NCI-H1417 treated with DMSO at 0.1 percent for 48 hours (cell line): Measurements from ENCODE around the gene NFYC.

ENCODE experiments used
- DNase-seq: peaks from one replicate; lab custom pipeline; 2025; lab: John Stamatoyannopoulos, UW

NFYC gene

DNA sequence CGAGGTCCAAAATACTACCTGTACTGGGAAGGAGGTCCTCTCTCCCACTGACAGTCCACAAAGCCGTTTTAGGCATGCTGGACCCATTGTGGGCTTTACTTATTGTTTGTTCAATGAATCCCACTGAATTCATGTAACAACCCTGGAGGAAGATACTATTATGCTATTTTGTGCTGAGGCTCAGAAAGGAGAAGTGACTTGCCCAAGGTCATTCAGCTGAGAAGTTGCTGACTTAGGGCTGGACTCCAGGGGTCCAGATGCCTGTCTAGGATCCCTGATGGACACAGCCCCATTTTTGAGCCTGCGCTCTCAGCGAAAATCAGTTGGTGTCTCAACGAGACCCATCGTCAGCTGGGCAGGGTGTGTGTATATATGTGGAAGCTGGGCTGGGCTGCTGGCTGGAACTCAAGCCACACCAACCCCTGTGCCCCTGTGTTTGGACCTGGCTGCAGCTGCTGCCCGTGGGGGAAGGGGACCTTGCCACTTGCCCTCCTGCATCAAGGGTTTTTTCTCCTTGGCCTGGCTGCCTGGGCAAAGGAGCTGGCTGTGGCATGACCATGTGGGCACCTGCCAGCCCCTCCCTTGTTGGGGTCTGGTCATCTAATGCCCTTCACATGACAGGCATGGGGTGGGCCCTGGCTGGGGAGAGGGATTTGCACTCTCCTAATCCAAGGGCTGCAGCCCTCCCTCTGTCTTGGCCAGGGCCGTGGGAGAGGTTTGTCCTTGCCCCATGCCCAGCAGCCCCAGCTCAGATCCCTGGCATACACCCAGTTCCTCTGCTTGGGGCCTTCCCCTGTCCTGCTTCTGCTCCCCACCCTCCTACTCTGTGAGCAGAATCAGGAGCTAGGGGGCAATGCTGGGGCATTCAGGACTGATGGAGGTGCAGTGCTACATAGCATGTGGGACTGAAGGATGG, 107.1 kb downstream of the NFYC start:
- DNase-seq: no peak

DNA sequence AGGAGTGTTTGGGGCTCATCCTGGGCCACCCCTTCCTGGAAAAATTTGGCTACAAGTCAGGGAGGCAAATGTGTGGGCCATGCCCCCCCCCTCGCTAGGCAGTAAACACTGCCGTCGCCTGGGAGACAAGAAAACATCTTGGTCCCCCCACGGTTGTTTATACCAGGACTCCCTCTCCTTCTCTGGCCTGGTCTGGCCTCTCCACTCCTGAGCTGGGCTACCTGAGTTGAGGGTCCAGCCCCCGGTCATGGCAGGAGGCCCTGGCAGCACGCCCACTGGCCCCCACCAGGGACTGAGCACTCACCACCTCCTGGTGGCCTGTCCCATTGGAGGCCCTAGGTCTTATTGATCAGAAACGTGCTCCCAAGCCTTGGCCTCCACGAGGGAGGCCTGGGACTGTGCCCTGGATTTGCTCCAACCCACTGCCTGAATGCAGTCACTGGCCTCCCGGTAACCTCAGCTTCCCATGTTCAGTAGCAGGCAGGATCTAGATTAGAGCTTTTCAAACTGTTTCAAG, 107.9 kb downstream of the NFYC start:
- no peak for DNase-seq

DNA sequence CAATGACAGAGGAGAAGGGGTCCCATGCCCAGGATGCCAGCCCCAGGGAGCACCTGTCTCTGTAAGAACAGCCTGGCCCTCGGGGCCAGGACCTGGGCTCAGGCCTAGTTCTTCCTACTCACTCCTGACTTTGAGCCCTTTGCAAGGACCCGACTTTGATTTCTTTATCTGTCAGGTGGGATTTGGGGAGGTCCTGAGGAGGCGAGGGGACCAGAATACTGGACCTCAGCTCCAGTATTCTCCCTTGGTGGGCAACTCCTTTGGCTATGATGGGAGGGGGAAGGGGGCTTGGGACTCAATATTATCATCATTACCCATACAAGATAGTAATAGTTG, 110.2 kb downstream of the NFYC start:
- no peak for DNase-seq

DNA sequence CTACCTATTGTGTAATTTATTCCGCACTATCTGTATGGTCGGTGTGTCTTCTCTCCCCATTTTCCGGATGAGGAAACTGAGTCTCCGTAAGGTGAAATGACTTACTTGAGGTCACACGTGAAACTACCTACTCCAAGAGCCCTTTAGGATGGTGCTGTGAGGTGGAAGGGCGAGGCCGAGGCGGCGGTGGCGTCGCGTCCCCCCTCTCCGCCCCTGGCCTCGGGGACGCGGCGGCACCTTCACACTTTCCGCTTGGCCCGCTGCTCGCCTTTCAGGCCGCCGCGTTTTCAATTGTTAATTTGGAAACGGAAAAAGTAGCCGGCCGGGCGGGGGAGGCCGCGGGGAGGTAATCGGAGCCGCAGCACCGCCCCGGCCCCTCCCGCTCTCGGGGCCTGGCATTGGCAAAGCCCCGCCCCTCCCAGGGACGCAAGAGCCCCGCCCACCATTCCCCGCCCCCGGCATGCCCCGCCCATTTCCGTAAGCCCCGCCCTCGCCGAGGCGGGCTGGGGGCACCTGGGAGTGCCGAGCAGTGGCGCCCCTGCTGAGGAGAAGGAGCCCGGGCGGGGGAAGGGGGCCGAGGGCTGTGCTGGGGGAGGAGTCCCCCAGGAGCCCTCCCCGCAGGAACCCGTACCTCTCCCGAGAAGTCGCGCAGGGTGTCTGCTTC, 110.7 kb downstream of the NFYC start:
- DNase-seq: no peak

DNA sequence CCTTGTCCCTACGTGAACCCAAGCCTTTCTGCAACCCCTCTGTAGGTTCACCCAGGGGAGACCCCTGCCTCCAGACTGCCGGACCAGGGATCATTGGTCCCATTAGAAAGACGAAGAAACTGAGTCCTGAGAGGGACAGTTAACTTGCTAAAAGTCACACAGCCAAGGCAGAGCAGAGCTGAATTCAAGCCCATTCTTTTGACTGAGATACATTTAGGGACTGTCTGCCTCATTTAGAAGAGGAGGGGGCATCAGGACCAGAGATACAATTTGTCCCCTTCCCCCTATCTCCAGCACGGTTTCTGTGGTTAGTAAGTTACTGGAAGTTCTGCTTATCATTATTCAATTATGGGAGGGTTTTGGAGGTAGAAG, 111.2 kb downstream of the NFYC start:
- no peak for DNase-seq

DNA sequence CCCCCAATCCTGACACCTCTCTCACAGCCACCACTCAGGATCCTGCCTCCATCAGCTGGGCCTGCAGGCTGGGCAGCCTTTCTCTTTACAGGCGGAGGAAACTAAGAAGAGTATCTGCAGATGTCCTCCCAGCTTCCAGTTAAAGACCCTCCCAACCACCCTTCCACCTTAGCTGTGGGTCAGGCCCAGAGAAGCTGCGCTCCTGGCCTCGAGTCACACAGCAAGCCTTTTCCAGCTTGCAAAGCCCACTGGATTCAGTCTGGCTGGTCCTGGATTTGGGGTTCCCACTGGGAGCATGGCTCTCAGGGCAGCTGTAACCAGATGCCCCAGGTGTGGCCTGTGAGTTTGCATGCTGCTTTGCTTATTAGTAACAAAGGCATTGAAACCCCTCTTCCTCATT, 111.9 kb downstream of the NFYC start:
- no peak for DNase-seq

DNA sequence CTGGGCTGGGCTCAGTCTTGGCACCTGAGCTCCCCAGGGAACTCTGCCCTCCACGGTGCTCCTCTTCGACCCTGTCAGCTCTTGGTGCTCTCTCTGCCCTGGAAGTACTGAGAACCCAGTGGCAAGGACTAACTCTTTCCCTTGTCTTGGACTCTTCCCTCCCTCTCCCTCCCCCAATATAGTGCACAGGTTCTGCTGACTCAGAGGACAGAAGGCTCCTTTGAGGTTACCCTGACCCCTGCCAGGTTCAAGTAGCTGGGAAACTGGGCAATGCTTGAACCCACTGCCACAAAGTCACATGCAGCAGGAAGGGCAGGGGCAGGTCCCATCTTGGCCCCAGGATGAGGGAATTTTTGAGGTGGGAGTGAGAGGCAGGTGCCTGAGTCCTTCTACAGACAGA, 112.4 kb downstream of the NFYC start:
- no peak for DNase-seq

DNA sequence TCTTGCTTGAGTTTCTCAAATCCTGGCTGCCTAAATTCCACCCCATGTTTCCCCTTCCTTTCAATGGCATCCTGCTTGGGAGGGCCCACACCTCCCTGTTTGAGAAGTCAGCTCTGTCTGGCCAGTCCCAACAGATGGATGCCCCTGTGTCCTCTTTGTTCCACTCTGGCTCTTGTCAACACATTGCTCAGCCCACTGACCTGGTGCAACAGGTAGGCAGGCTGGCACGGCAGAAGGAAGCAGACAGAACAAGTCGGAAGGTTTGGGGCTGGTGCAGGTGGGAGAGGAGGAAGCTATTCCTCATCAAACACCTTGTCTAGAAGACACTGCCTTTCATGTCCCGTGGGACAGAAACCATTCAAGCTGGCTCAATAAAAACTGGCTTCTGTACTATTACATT, 114.7 kb downstream of the NFYC start:
- no peak for DNase-seq

DNA sequence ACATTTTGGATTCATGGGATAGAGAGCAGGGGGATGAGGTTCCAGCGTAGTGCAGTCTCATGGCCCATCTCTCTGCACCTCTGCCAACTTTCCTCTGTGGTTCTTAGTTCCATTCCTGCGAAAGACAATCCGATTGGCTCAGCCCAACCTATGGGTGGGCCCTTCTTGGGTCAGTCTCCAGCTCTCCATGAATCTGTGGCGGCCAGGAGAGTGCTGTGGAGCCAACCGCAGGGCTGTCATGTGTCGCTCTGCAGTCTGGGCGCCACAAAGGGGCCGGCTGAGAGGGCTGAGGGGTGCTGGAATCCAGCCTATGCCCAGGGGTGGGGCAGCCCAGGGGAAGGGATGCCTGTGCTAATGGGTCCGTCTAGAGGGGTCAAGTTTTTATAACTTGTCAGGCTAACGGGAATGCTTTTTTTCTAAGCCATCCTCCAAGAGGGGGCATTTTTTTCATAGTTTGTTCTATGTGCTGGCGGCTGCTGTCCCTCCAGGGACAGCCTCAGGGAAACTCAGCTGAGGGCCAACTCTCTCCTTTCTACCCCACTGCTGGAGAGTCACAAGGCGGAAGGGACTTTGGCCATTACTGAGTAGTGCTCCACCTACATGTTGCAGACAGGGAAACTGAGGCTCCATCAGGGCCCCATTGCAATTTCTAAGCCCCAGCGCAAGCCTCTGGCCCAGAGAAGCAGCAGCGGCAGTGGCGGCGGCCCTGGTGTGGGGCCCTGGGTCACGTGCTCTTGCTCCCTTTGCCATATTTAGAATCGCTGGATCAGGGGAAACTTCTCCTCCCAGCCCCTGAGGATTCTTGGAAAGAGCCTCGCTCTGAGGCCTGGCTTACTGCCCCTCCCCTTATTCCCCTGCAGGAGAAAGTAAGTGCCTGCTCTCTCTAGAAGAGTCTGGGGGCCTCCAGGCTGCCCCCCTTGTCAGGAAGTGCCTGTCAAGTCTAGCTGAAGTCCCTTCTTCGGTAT, 115.5 kb downstream of the NFYC start:
- no peak for DNase-seq

DNA sequence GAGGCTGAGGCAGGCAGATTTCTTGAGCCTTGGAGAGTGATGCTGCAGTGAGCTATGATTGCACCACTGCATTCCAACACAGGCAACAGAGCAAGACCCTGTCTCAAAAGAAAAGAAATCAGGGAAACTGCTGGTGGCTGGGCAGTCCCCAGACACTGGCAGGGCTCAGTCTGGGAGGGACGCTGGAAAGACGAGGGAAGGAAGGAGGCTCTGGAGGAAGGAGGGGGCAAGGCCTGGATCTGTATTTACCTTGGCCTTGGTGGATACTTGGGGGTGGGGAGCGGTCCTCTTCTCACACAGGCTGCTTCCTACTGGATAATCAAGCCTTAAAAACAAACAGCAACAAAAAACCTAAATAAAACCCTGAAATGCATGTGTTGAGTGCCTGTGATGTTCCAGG, 116.5 kb downstream of the NFYC start:
- no peak for DNase-seq

DNA sequence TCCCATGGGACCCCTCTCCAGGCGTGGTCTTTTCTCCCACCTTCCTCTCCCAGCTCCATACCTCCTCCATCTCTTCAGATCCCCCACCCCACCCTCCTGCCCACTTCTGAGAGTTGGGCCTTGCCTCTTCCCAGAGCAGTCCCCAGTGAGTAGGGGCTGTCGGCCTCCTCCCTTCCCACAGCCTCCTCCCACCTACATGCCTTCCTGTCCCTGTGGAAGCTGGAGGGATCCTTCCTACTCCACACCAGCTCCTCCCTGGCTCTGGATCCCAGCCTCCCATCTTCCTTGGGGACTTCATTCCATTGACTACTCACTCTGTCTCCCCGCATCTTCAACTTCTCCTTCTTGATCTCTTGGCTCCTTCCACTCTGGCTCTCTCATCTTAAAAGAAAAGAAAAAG, 116.9 kb downstream of the NFYC start:
- DNase-seq: no peak

DNA sequence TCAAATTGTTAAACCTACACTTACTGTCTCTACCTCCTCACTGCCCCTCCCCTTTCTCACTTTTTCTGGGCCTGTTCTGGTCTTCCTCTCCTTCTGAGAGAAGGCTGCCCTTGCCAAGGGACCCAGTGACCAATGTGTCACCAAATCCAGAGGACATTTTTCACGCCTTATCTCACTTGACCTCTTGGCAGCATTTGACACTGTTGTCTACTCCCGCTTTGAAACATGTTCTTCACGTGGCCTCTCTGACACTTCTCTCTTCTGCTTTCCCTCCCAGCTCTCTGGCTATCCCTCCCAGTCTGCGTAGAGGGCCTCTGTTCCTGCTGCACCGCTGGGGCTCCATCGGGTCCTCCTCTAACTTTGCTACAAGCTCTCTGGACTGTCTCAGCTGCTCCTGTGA, 117.4 kb downstream of the NFYC start:
- DNase-seq: no peak

DNA sequence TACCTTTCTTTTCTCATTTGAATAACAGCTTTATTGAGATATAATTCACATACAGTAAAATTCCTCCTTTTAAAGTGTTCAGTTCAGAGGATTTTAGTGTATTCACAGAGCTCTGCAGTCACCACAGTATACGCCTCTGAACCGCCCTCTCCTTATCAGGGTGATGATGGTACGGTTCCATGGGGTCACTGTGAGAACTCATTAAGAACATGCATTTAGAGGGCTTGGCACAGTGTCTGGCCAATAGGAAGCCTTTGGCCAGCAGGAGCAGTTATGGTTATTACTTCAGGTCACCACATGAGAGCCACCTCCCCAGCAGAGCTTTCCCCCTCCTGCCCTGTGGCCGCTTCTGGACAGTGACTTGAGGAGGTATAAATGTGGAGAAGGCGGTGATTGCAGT, 119.4 kb downstream of the NFYC start:
- no peak for DNase-seq

DNA sequence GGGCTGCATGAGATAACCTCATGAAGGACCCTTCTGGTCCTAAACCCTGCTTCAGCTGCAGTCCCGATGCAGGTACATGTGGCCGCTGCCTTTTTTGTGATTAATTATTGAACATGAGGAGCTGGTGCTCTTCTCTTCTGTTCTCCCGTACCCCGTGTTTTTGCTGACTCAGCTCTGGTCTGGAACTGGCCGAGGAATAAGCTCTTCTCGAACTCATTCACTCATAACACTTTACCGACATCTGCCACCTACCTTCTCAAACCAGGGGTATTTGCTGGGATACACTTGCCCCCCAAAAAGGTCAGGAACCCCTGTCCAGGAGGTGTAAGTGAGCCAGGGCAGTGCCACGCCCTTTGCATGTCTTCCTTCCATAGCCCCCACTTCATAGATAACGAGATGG, 123.9 kb downstream of the NFYC start:
- no peak for DNase-seq

DNA sequence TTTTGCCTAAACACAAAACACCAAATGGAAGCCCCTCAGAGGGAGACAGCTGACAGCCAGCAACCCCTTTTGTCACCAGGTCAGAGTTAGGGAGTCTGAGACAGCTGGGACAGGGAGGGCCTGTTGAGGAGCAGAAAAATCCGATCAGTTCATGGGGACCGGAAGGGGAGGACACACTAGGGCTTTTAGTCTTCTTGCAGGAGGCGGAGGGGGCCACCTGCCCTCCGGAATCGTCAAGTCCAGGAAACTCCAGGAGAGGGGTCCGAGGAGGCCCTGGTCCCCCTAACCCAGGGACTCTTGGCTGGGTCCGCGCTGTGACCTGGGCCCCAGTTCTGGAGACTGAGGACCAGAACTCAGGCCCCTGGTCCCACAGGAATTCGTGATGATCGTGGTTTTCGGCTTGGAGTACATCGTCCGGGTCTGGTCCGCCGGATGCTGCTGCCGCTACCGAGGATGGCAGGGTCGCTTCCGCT, 126.3 kb downstream of the NFYC start:
- DNase-seq: no peak

DNA sequence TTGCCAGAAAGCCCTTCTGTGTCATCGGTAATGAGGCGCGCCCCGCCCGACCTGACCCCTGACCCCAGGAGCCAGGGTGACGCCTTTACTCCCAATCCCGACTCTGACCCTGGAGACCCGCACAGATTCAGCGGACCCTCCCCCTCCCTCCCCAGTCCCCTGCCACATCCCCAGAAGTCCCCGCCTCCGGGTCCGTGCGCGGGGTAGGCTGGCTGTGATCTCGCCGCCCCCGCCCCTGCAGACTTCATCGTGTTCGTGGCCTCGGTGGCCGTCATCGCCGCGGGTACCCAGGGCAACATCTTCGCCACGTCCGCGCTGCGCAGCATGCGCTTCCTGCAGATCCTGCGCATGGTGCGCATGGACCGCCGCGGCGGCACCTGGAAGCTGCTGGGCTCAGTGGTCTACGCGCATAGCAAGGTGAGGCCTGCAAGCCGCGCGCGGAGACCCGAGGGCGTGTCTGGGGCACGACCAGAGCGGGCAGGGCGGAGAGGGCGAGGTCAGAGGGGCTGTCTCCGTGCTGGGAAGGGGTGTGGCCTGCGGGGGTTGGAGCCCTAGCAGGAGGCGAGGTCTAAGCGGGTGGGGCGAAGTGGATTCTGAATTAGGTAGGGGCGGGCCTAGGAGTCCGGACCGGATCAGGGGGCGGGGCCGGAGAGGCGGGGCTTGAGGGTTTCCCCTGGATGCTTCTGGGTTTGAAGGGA, 126.9 kb downstream of the NFYC start:
- no peak for DNase-seq

DNA sequence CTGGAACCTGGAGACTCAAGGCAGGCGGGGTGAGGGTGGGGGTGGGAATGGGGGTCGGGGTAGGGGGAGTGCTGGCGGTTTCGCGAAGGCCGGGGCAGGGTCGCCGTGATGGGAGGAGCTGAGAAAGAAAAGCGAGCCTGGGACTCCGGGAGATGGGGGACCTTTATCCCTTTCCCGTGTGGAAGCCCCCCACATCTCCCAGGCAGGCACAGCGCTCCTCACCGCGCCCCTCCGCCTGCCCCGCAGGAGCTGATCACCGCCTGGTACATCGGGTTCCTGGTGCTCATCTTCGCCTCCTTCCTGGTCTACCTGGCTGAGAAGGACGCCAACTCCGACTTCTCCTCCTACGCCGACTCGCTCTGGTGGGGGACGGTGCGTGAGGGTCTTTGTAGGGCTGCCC, 127.6 kb downstream of the NFYC start:
- DNase-seq: no peak

DNA sequence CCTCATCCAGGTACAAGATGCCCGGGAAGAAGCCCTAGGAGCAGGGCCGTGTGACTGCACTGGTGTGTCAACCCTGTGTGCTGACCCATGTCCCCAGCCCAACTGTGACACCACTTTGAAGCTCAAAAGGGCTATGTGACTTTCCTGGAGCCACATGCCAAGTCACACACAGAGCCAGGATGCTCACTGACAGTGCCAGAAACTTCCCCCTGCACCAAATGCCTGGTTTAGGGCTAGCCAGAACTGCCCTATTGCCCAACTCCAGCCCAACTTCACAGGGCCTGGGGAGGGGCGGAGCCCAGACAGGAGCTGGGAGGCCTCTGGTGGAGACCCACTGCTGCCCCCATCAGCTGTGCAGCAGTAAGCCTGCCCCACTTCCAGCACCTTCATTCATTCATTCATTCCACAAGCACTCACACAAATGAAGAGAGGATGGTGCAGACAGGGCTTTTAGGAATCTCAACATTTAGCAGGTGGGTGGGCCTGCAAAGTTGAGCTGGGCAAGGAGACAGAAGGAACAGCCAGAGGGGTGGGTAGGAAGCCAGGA, 128.8 kb downstream of the NFYC start:
- no peak for DNase-seq
